Endodermal cell (in vitro differentiated cells): ENCODE measurements around the gene ALS2CL. TPM values are rescaled to one million over a fixed set of nuclear protein-coding genes. Genes with fewer than 3 reads are reported as not detected.

Experiments
- DNase-seq: peaks from one replicate; pipeline ENCODE4 v3.0.0-alpha.2; 2017
- H3K27ac ChIP-seq: 2 replicates; pipeline ENCODE4 v1.5.1; 2013; ENCODE audit warnings: mild to moderate bottlenecking, low read depth, low read length, moderate library complexity
- H3K27me3 ChIP-seq: 2 replicates; pipeline ENCODE4 v1.6.1; 2013; ENCODE audit warnings: mild to moderate bottlenecking, low read length, moderate library complexity; ENCODE audit not compliant: insufficient read depth, control insufficient read depth, poor library complexity, severe bottlenecking
- H3K36me3 ChIP-seq: 2 replicates; pipeline ENCODE4 v1.7.0; 2013; ENCODE audit warnings: mild to moderate bottlenecking, low read length, moderate library complexity; ENCODE audit not compliant: control insufficient read depth, insufficient read depth
- H3K4me1 ChIP-seq: one replicate; pipeline ENCODE4 v1.7.0; 2013; ENCODE audit warnings: low read length; ENCODE audit not compliant: control insufficient read depth, insufficient read depth
- H3K4me3 ChIP-seq: 2 replicates; pipeline ENCODE4 v1.5.1; 2013; ENCODE audit warnings: mild to moderate bottlenecking, low read length, moderate library complexity
- H3K9ac ChIP-seq: 2 replicates; pipeline ENCODE4 v1.6.1; 2013; ENCODE audit warnings: mild to moderate bottlenecking, low read length, moderate library complexity; ENCODE audit not compliant: poor library complexity, severe bottlenecking; ENCODE audit errors: extremely low read depth
- H3K9me3 ChIP-seq: 2 replicates; pipeline ENCODE4 v1.6.1; 2013; ENCODE audit warnings: mild to moderate bottlenecking, low read length, moderate library complexity; ENCODE audit not compliant: control insufficient read depth
- H3K27ac Mint-ChIP-seq: 2 replicates; pipeline ENCODE4 v1.8.0; 2020; ENCODE audit warnings: mixed read lengths
- H3K27me3 Mint-ChIP-seq: 2 replicates; pipeline ENCODE4 v1.8.0; 2021; ENCODE audit warnings: mild to moderate bottlenecking, mixed read lengths; ENCODE audit not compliant: insufficient read depth
- H3K36me3 Mint-ChIP-seq: 2 replicates; pipeline ENCODE4 v1.8.0; 2020; ENCODE audit warnings: low read depth, mixed read lengths
- H3K4me1 Mint-ChIP-seq: 2 replicates; pipeline ENCODE4 v1.8.0; 2020; ENCODE audit warnings: mixed read lengths
- H3K4me3 Mint-ChIP-seq: 2 replicates; pipeline ENCODE4 v1.8.0; 2020; ENCODE audit warnings: mild to moderate bottlenecking, moderate library complexity, mixed read lengths
- H3K9me3 Mint-ChIP-seq: 2 replicates; pipeline ENCODE4 v1.8.0; 2020; ENCODE audit warnings: mild to moderate bottlenecking, mixed read lengths
- CTCF ChIP-seq: fragments of 200-600 bp; sonication (generic); conservative IDR thresholded peaks from 2 replicates; pipeline ENCODE4 v1.5.0; 2021; ENCODE audit warnings: antibody characterized with exemption, mild to moderate bottlenecking
- WGBS, 2 experiments: methylation state at CpG; one replicate each; pipeline versions ENCODE4 v1.1.5 to v1.1.7; 2013; ENCODE audit warnings: missing lambda C conversion rate in 2 of 2, mixed read lengths in 1 of 2; ENCODE audit not compliant: insufficient coverage in 1 of 2, insufficient read length in 1 of 2; 5-methylcytosine and 5-hydroxymethylcytosine counted together
- total RNA-seq, 2 donors: library from RNA; stranded (reverse); fragmentation: NEBNext Ultra II Directional in 1 of 2; extraction: Animal tissue kit (Norgen Biotek cat#: 25700) in 1 of 2; gene quantifications; 2 replicates in 1 of 2; 3 replicates in 1 of 2; pipeline ENCODE4 v1.2.1, GENCODE V29; 2021

Gene ALS2CL
- total RNA-seq, 2 donors from 2014 or later: 8.9 to 20.8 TPM

- H3K4me3 Mint-ChIP-seq: no peak overlapping the region
- Histone ChIP-seq H3K36me3 (no peaks in the 10 kb centered on the region), H3K9me3 (no peaks in the 10 kb centered on the region), H3K9ac (no peak overlapping the region), H3K4me3 (no peak overlapping the region), H3K27ac (no peak overlapping the region), H3K4me1 (no peaks in the 10 kb centered on the region), H3K27me3 (peaks cover 23% of the 10 kb centered on the region)
- H3K27me3 Mint-ChIP-seq: peaks cover 27% of the 10 kb centered on the region
- H3K27ac Mint-ChIP-seq: no peak overlapping the region
- peaks cover 2% of the 10 kb centered on the region for H3K4me1 Mint-ChIP-seq
- WGBS, 2 experiments: 93 to 94% methylated on average over 3 to 4 of the region's 4 CpGs
- DNase-seq: no peak
- H3K9me3 Mint-ChIP-seq: no peaks in the 10 kb centered on the region
- no peaks in the 10 kb centered on the region for H3K36me3 Mint-ChIP-seq
- TF ChIP-seq CTCF: no peak
Observed at GRCh38 chr3:46703013-46703520, 9.6 kb upstream of the ALS2CL start.

GRCh38 chr3:46702246-46703012 is 8.9 kb upstream of the ALS2CL start:
- Histone ChIP-seq H3K27ac (no peak overlapping the region), H3K4me1 (no peaks in the 10 kb centered on the region), H3K9ac (no peak overlapping the region), H3K36me3 (no peaks in the 10 kb centered on the region), H3K4me3 (no peak overlapping the region), H3K27me3 (peaks cover 23% of the 10 kb centered on the region), H3K9me3 (no peaks in the 10 kb centered on the region)
- no peak overlapping the region for H3K27ac Mint-ChIP-seq
- peaks cover 2% of the 10 kb centered on the region for H3K4me1 Mint-ChIP-seq
- H3K27me3 Mint-ChIP-seq: peaks cover 27% of the 10 kb centered on the region
- H3K36me3 Mint-ChIP-seq: no peaks in the 10 kb centered on the region
- no peak for DNase-seq
- 83 to 90% methylated on average over 2 to 4 of the region's 4 CpGs for WGBS, 2 experiments
- TF ChIP-seq CTCF: no peak
- H3K9me3 Mint-ChIP-seq: no peaks in the 10 kb centered on the region
- H3K4me3 Mint-ChIP-seq: no peak overlapping the region

GRCh38 chr3:46701181-46701939 is 7.9 kb upstream of the ALS2CL start, which contains the start of gene TMIE:
TSS of gene TMIE (plus strand) at chr3:46701392. CDS start at chr3:46701488, 96 bp downstream.
- peaks cover 2% of the 10 kb centered on the region for H3K4me1 Mint-ChIP-seq
- 18 to 29% methylated on average over 9 to 49 of the region's 51 CpGs for WGBS, 2 experiments
- TF ChIP-seq CTCF: no peak
- Histone ChIP-seq H3K9me3 (no peaks in the 10 kb centered on the region), H3K27me3 (peaks cover 23% of the 10 kb centered on the region), H3K27ac (no peak within 1 kb of the TSS), H3K4me1 (no peaks in the 10 kb centered on the region), H3K9ac (no peak within 1 kb of the TSS), H3K4me3 (no peak within 1 kb of the TSS), H3K36me3 (no peaks in the 10 kb centered on the region)
- H3K27me3 Mint-ChIP-seq: peaks cover 29% of the 10 kb centered on the region
- H3K4me3 Mint-ChIP-seq: no peak within 1 kb of the TSS
- DNase-seq: no peak
- H3K27ac Mint-ChIP-seq: no peak within 1 kb of the TSS
- H3K36me3 Mint-ChIP-seq: no peaks in the 10 kb centered on the region
- H3K9me3 Mint-ChIP-seq: no peaks in the 10 kb centered on the region
